NT2/D1 (cell line): ENCODE measurements around the gene GLT8D2.

Experiments
- SUZ12 ChIP-seq: IDR thresholded peaks from 2 replicates; pipeline ENCODE4 v1.6.1; 2011; ENCODE audit not compliant: insufficient read length, insufficient read depth; ENCODE audit errors: extremely low read depth
- YY1 ChIP-seq: IDR thresholded peaks from 2 replicates; pipeline ENCODE4 v1.6.1; 2011; ENCODE audit not compliant: insufficient read length, insufficient read depth
- ZNF274 ChIP-seq: IDR thresholded peaks from 2 replicates; pipeline ENCODE4 v1.6.1; 2011; ENCODE audit warnings: mild to moderate bottlenecking, low read depth, low read length

- no peak for TF ChIP-seq YY1
- TF ChIP-seq ZNF274: no peak
- TF ChIP-seq SUZ12: no peak
Observed at GRCh38 chr12:103964805-103965204, 85.2 kb downstream of the GLT8D2 start.
